Cardiac muscle cell (in vitro differentiated cells and primary cell): ENCODE measurements around the gene CNTNAP2. TPM values are rescaled to one million over a fixed set of nuclear protein-coding genes. Genes with fewer than 3 reads are reported as not detected.

Experiments used
- DNase-seq, 2 donors: peaks; one replicate each; pipeline versions ENCODE4 v3.0.0 to v3.0.0-alpha.2; 2010 to 2017; ENCODE audit warnings: low read depth in 1 of 2, low spot score in 1 of 2
- H3K27ac ChIP-seq: fragments of 200-600 bp; sonication (generic); 2 replicates; pipeline ENCODE4 v1.5.1; 2016
- H3K27me3 ChIP-seq: fragments of 200-600 bp; sonication (generic); 2 replicates; pipeline ENCODE4 v1.6.0; 2016; ENCODE audit warnings: control low read depth
- H3K36me3 ChIP-seq: fragments of 200-600 bp; sonication (generic); 2 replicates; pipeline ENCODE4 v1.5.1; 2016; ENCODE audit warnings: control low read depth
- H3K4me1 ChIP-seq: fragments of 200-600 bp; sonication (generic); 2 replicates; pipeline ENCODE4 v1.8.1; 2017; ENCODE audit warnings: low read depth, mild to moderate bottlenecking, mixed run types
- H3K4me3 ChIP-seq: fragments of 200-600 bp; sonication (generic); 2 replicates; pipeline ENCODE4 v1.5.1; 2016; ENCODE audit warnings: mild to moderate bottlenecking
- H3K9me3 ChIP-seq: fragments of 200-600 bp; sonication (generic); 2 replicates; pipeline ENCODE4 v1.5.1; 2017; ENCODE audit warnings: low read depth, mild to moderate bottlenecking, control low read depth
- polyA plus RNA-seq: library from polyadenylated mRNA; unstranded; fragments of >200 nt; fragmentation: Nextera tagmentation; extraction: Ambion mirVana; gene quantifications from 2 replicates; pipeline ENCODE4 v1.2.1, GENCODE V29; 2016
- total RNA-seq: library from RNA; depleted of rRNA; stranded (reverse); fragments of >200 nt; gene quantifications from 2 replicates; pipeline ENCODE4 v1.2.3, GENCODE V29; 2016
- TF ChIP-seq, protein P1 (sequence below): IDR thresholded peaks from 2 replicates; pipeline ENCODE4 v1.5.1; 2012; ENCODE audit warnings: low read depth, mild to moderate bottlenecking, low read length

Gene CNTNAP2
- total and polyA plus RNA-seq, 2 experiments from 2014 or later, result 4.8 to 5.1 TPM

DNA sequence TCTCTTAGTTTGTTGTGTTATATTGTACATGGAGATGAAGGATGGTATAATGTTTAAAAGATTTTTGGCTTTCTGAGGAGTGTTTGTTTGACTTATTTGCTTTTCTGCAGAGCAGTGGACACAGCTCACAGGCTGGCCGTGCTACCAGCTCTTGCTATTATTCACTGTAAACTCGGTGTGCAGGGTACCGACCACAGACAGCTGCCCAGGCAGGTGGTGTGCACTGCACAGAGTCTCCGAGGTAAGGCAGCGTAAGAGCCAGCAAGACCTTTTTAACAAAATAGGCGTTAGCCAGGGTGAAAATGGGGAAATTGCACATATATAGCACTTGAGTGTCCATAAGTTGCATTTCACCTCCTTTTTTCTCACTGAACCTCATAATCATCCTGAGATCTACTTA, 438.0 kb downstream of the CNTNAP2 start:
- TF ChIP-seq, protein P1, sequence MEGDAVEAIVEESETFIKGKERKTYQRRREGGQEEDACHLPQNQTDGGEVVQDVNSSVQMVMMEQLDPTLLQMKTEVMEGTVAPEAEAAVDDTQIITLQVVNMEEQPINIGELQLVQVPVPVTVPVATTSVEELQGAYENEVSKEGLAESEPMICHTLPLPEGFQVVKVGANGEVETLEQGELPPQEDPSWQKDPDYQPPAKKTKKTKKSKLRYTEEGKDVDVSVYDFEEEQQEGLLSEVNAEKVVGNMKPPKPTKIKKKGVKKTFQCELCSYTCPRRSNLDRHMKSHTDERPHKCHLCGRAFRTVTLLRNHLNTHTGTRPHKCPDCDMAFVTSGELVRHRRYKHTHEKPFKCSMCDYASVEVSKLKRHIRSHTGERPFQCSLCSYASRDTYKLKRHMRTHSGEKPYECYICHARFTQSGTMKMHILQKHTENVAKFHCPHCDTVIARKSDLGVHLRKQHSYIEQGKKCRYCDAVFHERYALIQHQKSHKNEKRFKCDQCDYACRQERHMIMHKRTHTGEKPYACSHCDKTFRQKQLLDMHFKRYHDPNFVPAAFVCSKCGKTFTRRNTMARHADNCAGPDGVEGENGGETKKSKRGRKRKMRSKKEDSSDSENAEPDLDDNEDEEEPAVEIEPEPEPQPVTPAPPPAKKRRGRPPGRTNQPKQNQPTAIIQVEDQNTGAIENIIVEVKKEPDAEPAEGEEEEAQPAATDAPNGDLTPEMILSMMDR, result no peak
- no peak overlapping the region for H3K4me3 ChIP-seq
- no peaks in the 10 kb centered on the region for H3K9me3 ChIP-seq
- H3K27ac ChIP-seq, result no peak overlapping the region
- no peaks in the 10 kb centered on the region for H3K36me3 ChIP-seq
- DNase-seq, result peak in 1 of 2 donors; percentile 2
- no peaks in the 10 kb centered on the region for H3K27me3 ChIP-seq
- no peaks in the 10 kb centered on the region for H3K4me1 ChIP-seq

DNA sequence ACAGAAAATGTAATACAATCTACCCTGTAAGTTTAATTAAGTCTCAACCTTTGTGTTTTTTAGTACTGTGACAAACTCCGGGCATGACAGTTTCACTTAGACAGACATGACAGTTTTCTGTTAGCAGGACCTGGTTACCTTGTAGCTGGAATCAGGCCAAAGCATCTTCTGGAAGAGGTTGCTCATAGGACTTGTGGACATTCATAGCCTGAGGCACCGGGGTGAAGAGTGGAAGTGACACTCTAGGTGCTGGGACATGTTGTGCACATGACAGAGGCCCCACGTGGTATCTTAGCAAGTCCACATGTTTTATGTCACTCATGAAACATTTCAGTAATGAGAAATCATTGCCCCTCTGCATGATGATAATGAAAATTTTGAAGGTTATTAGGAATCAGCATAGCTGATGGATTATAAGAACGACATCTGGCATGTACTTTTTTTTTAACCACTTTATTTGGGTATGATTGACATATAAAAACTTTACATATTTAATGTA, 441.4 kb downstream of the CNTNAP2 start:
- Histone ChIP-seq H3K9me3 (no peaks in the 10 kb centered on the region), H3K27ac (no peak overlapping the region), H3K36me3 (no peaks in the 10 kb centered on the region), H3K4me1 (no peaks in the 10 kb centered on the region), H3K4me3 (no peak overlapping the region), H3K27me3 (no peaks in the 10 kb centered on the region)
- DNase-seq, result no peak
- TF ChIP-seq, protein P1, result no peak

DNA sequence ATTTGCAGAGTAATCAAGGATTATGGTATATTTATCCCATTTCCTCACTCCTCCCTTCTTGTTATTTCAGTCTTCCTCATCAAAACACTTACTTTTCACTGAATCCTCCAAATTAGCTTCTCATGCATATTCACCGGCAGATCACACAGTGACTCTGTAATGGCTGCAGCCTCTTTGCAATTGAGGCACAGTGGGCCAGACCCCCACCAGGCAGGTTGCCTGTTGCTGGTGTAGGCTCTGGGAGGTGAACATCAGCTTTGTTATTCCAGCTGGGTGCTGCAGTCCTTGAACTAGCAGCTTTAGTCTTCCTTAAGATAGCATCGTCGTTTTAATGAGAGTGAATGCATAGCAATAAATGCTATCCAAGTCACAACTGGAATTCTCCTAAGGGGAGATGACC, 449.3 kb downstream of the CNTNAP2 start:
- TF ChIP-seq, protein P1, result no peak
- no peak for DNase-seq
- H3K4me3 ChIP-seq, result no peak overlapping the region
- H3K4me1 ChIP-seq, result no peaks in the 10 kb centered on the region
- no peaks in the 10 kb centered on the region for H3K27me3 ChIP-seq
- H3K27ac ChIP-seq, result no peak overlapping the region
- H3K36me3 ChIP-seq, result no peaks in the 10 kb centered on the region
- H3K9me3 ChIP-seq, result no peaks in the 10 kb centered on the region

DNA sequence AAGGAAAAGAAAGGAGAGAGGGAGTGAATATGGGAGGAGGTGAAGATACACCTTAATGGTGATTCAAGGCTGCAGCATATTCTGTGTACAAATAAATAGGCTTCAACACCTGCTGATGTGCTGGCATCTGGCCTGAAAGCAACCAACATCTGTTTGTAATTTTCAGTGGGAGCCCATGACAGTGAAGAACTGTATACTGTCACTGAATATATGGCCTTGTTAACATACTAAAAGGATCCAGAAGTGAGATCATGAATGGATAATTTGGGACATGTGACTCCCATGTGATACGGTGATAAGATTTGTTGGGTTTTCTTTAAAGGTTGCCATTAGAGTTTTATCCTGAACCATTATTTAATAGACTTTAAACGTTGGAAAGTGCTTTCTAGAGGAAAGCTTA, 459.3 kb downstream of the CNTNAP2 start:
- H3K36me3 ChIP-seq, result no peaks in the 10 kb centered on the region
- no peak overlapping the region for H3K27ac ChIP-seq
- H3K4me3 ChIP-seq, result no peak overlapping the region
- TF ChIP-seq, protein P1, result no peak
- no peaks in the 10 kb centered on the region for H3K4me1 ChIP-seq
- no peaks in the 10 kb centered on the region for H3K27me3 ChIP-seq
- DNase-seq, result no peak
- H3K9me3 ChIP-seq, result no peaks in the 10 kb centered on the region

DNA sequence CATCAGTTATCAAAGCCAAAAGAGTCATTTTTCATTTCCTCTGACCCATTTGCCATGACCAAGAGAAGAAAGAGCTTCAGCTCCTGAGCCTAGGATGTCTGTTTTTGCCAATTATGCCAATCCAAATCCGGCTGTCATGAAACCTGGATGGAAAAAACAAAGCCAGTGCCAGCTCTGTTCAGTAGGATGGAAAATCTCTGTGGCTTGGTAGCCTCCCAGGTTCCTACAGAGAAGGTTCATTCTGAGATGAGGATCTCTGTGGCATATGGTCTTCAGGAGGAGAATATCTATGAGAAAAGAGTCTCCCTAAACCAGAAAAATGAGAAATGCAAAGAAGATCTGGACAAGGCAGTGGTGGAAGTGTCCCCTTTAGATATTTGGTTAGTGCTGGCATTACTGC, 475.4 kb downstream of the CNTNAP2 start:
- Histone ChIP-seq H3K4me1 (no peaks in the 10 kb centered on the region), H3K36me3 (no peaks in the 10 kb centered on the region), H3K4me3 (no peak overlapping the region), H3K27me3 (no peaks in the 10 kb centered on the region), H3K9me3 (no peaks in the 10 kb centered on the region), H3K27ac (no peak overlapping the region)
- DNase-seq, result no peak
- TF ChIP-seq, protein P1, result no peak

DNA sequence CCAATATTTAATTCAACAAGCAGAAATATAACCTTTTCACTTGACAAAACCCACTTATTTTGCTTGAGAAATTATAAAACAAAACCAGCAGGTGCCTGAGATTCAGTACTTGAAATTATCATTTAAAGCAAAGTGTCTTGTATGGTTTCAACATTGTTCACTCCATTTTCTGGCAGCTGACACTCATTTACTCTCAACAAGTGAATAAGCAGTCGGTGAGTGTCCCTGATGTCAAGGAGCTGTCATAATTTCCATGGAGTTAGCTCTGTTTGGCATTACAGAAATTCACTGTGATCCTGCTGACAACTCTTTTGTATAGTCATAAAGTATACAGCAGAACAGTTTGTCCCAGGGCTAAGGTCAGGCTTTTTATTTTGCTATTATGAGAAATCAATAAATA, 490.0 kb downstream of the CNTNAP2 start:
- Histone ChIP-seq H3K36me3 (no peaks in the 10 kb centered on the region), H3K27me3 (no peaks in the 10 kb centered on the region), H3K4me1 (peaks cover 3% of the 10 kb centered on the region), H3K27ac (no peak overlapping the region), H3K4me3 (no peak overlapping the region), H3K9me3 (no peaks in the 10 kb centered on the region)
- TF ChIP-seq, protein P1, result no peak
- no peak for DNase-seq
